IMR-90 (cell line): Measurements from ENCODE around the gene TEX14. TPM values are rescaled to one million over a fixed set of nuclear protein-coding genes. Genes with fewer than 3 reads are reported as not detected.

Experiments
- ATAC-seq: fragments of 200-7000 bp; cut with Tn5 transposase; 2 replicates; pipeline ENCODE4 v1.9.1; 2020; ENCODE audit warnings: low read depth, mild to moderate bottlenecking, moderate library complexity
- BruUV-seq: library from RNA; stranded (reverse); fragments of 400-500 nt; replicated peaks from 2 replicates; lab custom pipeline; 2021; lab: Mats Ljungman, UMichigan
- CTCF ChIA-PET: fragments of 300-600 bp; formaldehyde crosslinking; extraction: SDS; loops from one replicate; lab custom pipeline; 2021; ENCODE audit warnings: antibody characterized with exemption; lab: Yijun Ruan, JAX
- POLR2A ChIA-PET: fragments of 300-600 bp; sonication (Branson Sonifier 250); formaldehyde crosslinking; loops from one replicate; lab custom pipeline; 2022; ENCODE audit warnings: antibody characterized with exemption; ENCODE audit not compliant: unreplicated experiment; lab: Charles Lee
- DNase-seq: peaks from one replicate; pipeline ENCODE4 v3.0.0; 2013
- H2AFZ ChIP-seq: replicated peaks from 2 replicates; pipeline ENCODE3; 2013; ENCODE audit warnings: low read length, mild to moderate bottlenecking; ENCODE audit not compliant: poor library complexity
- H2AK5ac ChIP-seq: 2 replicates; pipeline ENCODE4 v1.6.1; 2013; ENCODE audit warnings: low read depth, low read length, inconsistent platforms
- H2AK9ac ChIP-seq: replicated peaks from 2 replicates; pipeline ENCODE3; 2013; ENCODE audit warnings: mild to moderate bottlenecking, low read depth, low read length, moderate library complexity; ENCODE audit not compliant: poor library complexity
- H2BK120ac ChIP-seq: 2 replicates; pipeline ENCODE4 v1.6.1; 2013; ENCODE audit warnings: low read depth, low read length, inconsistent platforms
- H2BK15ac ChIP-seq: 3 replicates; pipeline ENCODE4 v1.6.1; 2013; ENCODE audit warnings: low read depth, low read length, inconsistent platforms
- H2BK20ac ChIP-seq: 2 replicates; pipeline ENCODE4 v1.6.1; 2013; ENCODE audit warnings: low read depth, mild to moderate bottlenecking, inconsistent platforms, low read length, moderate library complexity
- H2BK5ac ChIP-seq: 2 replicates; pipeline ENCODE4 v1.6.1; 2013; ENCODE audit warnings: mild to moderate bottlenecking, low read depth, low read length, inconsistent platforms; ENCODE audit not compliant: poor library complexity, severe bottlenecking
- H3K14ac ChIP-seq: replicated peaks from 2 replicates; pipeline ENCODE4 v1.6.1; 2013; ENCODE audit warnings: low read depth, low read length, inconsistent platforms
- H3K18ac ChIP-seq: 2 replicates; pipeline ENCODE4 v1.6.1; 2013; ENCODE audit warnings: low read depth, low read length, control low read depth
- H3K23ac ChIP-seq: 2 replicates; pipeline ENCODE4 v1.6.1; 2013; ENCODE audit warnings: low read depth, low read length, inconsistent platforms
- H3K27ac ChIP-seq: 2 replicates; pipeline ENCODE4 v1.5.1; 2013; ENCODE audit warnings: mild to moderate bottlenecking, control low read depth, low read length; ENCODE audit not compliant: insufficient read depth
- H3K27me3 ChIP-seq: 2 replicates; pipeline ENCODE4 v1.6.1; 2013; ENCODE audit warnings: low read length; ENCODE audit not compliant: control insufficient read depth, insufficient read depth
- H3K36me3 ChIP-seq: 2 replicates; pipeline ENCODE4 v1.6.1; 2013; ENCODE audit warnings: low read length, mixed read lengths; ENCODE audit not compliant: control insufficient read depth, insufficient read depth
- H3K4ac ChIP-seq: 2 replicates; pipeline ENCODE4 v1.6.1; 2013; ENCODE audit warnings: low read depth, low read length, inconsistent platforms
- H3K4me1 ChIP-seq: 2 replicates; pipeline ENCODE4 v1.6.1; 2013; ENCODE audit warnings: low read length, mixed read lengths; ENCODE audit not compliant: control insufficient read depth, insufficient read depth
- H3K4me2 ChIP-seq: 2 replicates; pipeline ENCODE4 v1.6.1; 2013; ENCODE audit warnings: low read depth, mild to moderate bottlenecking, control low read depth, low read length, moderate library complexity
- H3K4me3 ChIP-seq: 2 replicates; pipeline ENCODE4 v1.5.1; 2013; ENCODE audit warnings: low read depth, mild to moderate bottlenecking, control low read depth, low read length, moderate library complexity; ENCODE audit not compliant: insufficient read depth
- H3K56ac ChIP-seq: 2 replicates; pipeline ENCODE4 v1.6.1; 2013; ENCODE audit warnings: low read length, inconsistent platforms; ENCODE audit not compliant: insufficient read depth; ENCODE audit errors: extremely low read depth
- H3K79me1 ChIP-seq, 2 experiments: 2 replicates each; pipeline ENCODE4 v1.6.1; 2013; ENCODE audit warnings: low read length in 2 of 2, inconsistent platforms in 1 of 2, low read depth in 1 of 2
- H3K9ac ChIP-seq: 2 replicates; pipeline ENCODE4 v1.6.1; 2013; ENCODE audit warnings: low read depth, low read length, control low read depth
- H3K9me1 ChIP-seq: 2 replicates; pipeline ENCODE4 v1.6.1; 2013; ENCODE audit warnings: low read length, inconsistent platforms; ENCODE audit not compliant: insufficient read depth
- H3K9me3 ChIP-seq: 2 replicates; pipeline ENCODE4 v1.6.1; 2013; ENCODE audit warnings: low read length; ENCODE audit not compliant: control insufficient read depth, insufficient read depth
- H4K20me1 ChIP-seq: 2 replicates; pipeline ENCODE4 v1.6.1; 2013; ENCODE audit warnings: low read length, inconsistent platforms; ENCODE audit not compliant: insufficient read depth
- H4K5ac ChIP-seq: 2 replicates; pipeline ENCODE4 v1.6.1; 2013; ENCODE audit warnings: mild to moderate bottlenecking, low read depth, low read length, control low read depth
- H4K8ac ChIP-seq, 2 experiments: 2 replicates each; pipeline ENCODE4 v1.6.1; 2013; ENCODE audit warnings: low read depth in 2 of 2, low read length in 2 of 2, control low read depth in 1 of 2, inconsistent platforms in 1 of 2
- H4K91ac ChIP-seq: 2 replicates; pipeline ENCODE4 v1.6.1; 2013; ENCODE audit warnings: low read depth, low read length, inconsistent platforms; ENCODE audit not compliant: insufficient read depth
- RFX5 ChIP-seq: IDR thresholded peaks from 2 replicates; pipeline ENCODE4 v1.8.0; 2012; ENCODE audit warnings: low read depth, mild to moderate bottlenecking, low read length, moderate library complexity
- WGBS, 2 experiments: methylation state at CpG; one replicate each; pipeline versions ENCODE4 v1.1.5 to v1.1.7; 2013; ENCODE audit warnings: missing lambda C conversion rate in 2 of 2; ENCODE audit not compliant: insufficient read length in 1 of 2; ENCODE audit errors: extremely low coverage in 2 of 2; 5-methylcytosine and 5-hydroxymethylcytosine counted together
- dilution Hi-C: fragments of 300-500 bp; cut with HindIII; formaldehyde crosslinking; loops from one replicate; pipeline ENCODE4 v1.14.3; 2018; ENCODE audit warnings: low sequenced_read_pairs; ENCODE audit not compliant: unreplicated experiment
- in situ Hi-C: fragments of 300-500 bp; cut with MboI; formaldehyde crosslinking; loops from 3 replicates; pipeline ENCODE4 v1.14.3; 2019; ENCODE audit warnings: low sequenced_read_pairs, inconsistent platforms, mixed read lengths
- intact Hi-C: fragments of 100-400 bp; cut with micrococcal nuclease; formaldehyde crosslinking; loops from 2 replicates; pipeline ENCODE4 v1.10.0; 2022
- polyA plus RNA-seq, 3 experiments: library from polyadenylated mRNA; depleted of rRNA; stranded (reverse); fragments of >200 nt; gene quantifications; 2 replicates each; pipeline ENCODE4 v1.2.3, GENCODE V29; 2012; ENCODE audit warnings: low replicate concordance in 1 of 3
- total RNA-seq: library from RNA; depleted of rRNA; stranded (reverse); fragments of >200 nt; gene quantifications from 2 replicates; pipeline ENCODE4 v1.2.3, GENCODE V29; 2012

The TEX14 gene
- total and polyA plus RNA-seq, 2 of the 4 experiments (the other 2 are of a cell fraction) = not detected

DNA sequence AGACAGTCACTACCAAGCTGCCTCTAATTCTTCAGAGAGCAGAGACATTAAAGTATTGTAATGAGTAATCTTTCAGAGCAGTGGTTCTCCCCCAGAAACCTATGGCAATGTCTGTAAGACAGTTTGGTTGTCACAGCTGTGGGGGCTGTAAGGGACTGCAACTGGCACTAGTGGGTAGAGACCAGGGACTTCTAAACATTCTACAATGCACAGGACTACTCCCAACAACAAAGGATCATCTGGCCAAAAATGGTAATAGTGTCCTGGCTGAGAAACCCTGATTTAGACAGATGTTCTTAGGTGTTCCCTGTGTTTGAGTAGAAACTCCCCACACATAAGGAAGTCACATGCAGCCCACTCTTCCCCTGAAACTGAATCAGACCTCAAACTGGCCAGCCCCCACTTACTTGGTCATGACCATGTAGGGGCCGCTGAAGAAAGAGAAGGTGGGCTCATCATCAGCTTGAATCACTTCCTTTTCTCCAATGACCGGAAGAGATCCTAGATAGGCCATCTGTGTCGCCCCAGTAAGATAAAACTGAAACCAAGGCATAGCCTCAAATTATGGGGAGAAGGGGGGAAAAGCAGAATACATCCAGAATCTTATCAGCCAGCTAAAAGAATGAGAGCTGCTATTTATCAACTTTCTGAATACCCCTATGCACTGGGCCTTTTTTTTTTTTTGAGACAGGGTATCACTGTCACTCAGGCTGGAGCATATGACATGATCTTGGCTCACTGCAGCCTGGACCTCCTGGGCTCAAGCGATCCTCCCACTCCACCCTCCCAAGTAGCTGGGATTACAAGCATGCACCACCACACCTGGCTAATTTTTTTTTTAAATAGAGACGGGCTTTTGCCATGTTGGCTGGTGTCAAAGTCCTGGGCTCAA, 75.8 kb downstream of the TEX14 start:
- H2AK9ac ChIP-seq = no peak overlapping the region
- ATAC-seq (no peak), DNase-seq (no peak)
- H3K9ac ChIP-seq = no peak overlapping the region
- ChIA-PET CTCF (no interaction called here), POLR2A (no interaction called here)
- no peak overlapping the region for H3K27ac ChIP-seq
- H4K20me1 ChIP-seq = no peaks in the 10 kb centered on the region
- H3K27me3 ChIP-seq = peaks cover 13% of the 10 kb centered on the region; the same call in 1 of the 2 replicates
- intact Hi-C loops = no loop called here
- no peak overlapping the region for H3K4me3 ChIP-seq
- BruUV-seq = no TSS peak
- no peak overlapping the region for H3K14ac ChIP-seq
- no peak overlapping the region for H3K4me2 ChIP-seq
- H3K36me3 ChIP-seq = no peaks in the 10 kb centered on the region
- H2BK5ac ChIP-seq = no peak overlapping the region
- 0 out of 2 replicates have a peak, but pooled peaks cover 3% of the 10 kb centered on the region for H3K9me1 ChIP-seq
- H4K8ac ChIP-seq = no peak overlapping the region
- H2BK15ac ChIP-seq = no peak overlapping the region
- in situ Hi-C loops = no loop called here
- no peak for TF ChIP-seq RFX5
- H2BK120ac ChIP-seq = no peak overlapping the region
- H4K5ac ChIP-seq = no peak overlapping the region
- H3K23ac ChIP-seq = no peak overlapping the region
- no peaks in the 10 kb centered on the region for H3K79me1 ChIP-seq
- H2BK20ac ChIP-seq = no peak overlapping the region
- no peak overlapping the region for H3K18ac ChIP-seq
- no peak overlapping the region for H3K56ac ChIP-seq
- dilution Hi-C loops = no loop called here
- no peak overlapping the region for H2AFZ ChIP-seq
- no peaks in the 10 kb centered on the region for H3K9me3 ChIP-seq
- H4K91ac ChIP-seq = no peak overlapping the region
- WGBS, 2 experiments = 80% methylated on average over 1 of the region's 5 CpGs; no CpG with 5 or more reads in 1 of the 2 experiments
- H3K4me1 ChIP-seq = no peaks in the 10 kb centered on the region
- H2AK5ac ChIP-seq = no peak overlapping the region
- no peak overlapping the region for H3K4ac ChIP-seq
